Right atrium auricular region (tissue), 2 donors: Measurements from ENCODE around the gene CRYBG3. TPM values are rescaled to one million over a fixed set of nuclear protein-coding genes. Genes with fewer than 3 reads are reported as not detected.
A peak's percentile ranks its signal among the peaks of the same experiment; 100 is the strongest.

Experiments used
- DNase-seq: peaks from one replicate; pipeline ENCODE4 v3.0.0-alpha.2; 2019; ENCODE audit warnings: low spot score
- H3K27ac ChIP-seq, 2 donors: fragments of 200-600 bp; sonication (generic); 1 replicate in 1 of 2; 2 replicates in 1 of 2; pipeline ENCODE4 v1.5.1; 2016 to 2019
- H3K27me3 ChIP-seq, 2 donors: fragments of 200-600 bp; sonication (generic); one replicate each; pipeline versions ENCODE4 v1.5.1 to v1.6.0; 2017 to 2019
- H3K36me3 ChIP-seq: fragments of 200-600 bp; sonication (generic); one replicate; pipeline ENCODE4 v1.5.1; 2016
- H3K4me1 ChIP-seq, 2 donors: fragments of 200-600 bp; sonication (generic); one replicate each; pipeline versions ENCODE4 v1.5.1 to v1.6.0; 2017 to 2019
- H3K4me3 ChIP-seq, 2 donors: fragments of 200-600 bp; sonication (generic); 1 replicate in 1 of 2; 2 replicates in 1 of 2; pipeline ENCODE4 v1.5.1; 2017 to 2019; ENCODE audit warnings: mild to moderate bottlenecking in 1 of 2, moderate library complexity in 1 of 2
- H3K9me3 ChIP-seq, 2 donors: fragments of 200-600 bp; sonication (generic); one replicate each; pipeline ENCODE4 v1.5.1; 2019
- total RNA-seq, 2 donors: library from RNA; depleted of rRNA; stranded (reverse); fragments of >200 nt; gene quantifications; one replicate each; pipeline ENCODE4 v1.1.0, GENCODE V29; 2016
- TF ChIP-seq, protein P1 (sequence below), 2 donors: fragments of 200-600 bp; sonication (generic); IDR thresholded peaks; one replicate each; pipeline ENCODE4 v1.5.1; 2019; ENCODE audit warnings: antibody characterized with exemption in 2 of 2

CRYBG3 gene
- total RNA-seq, 2 donors from 2014 or later = 17.6 to 18.6 TPM

DNA sequence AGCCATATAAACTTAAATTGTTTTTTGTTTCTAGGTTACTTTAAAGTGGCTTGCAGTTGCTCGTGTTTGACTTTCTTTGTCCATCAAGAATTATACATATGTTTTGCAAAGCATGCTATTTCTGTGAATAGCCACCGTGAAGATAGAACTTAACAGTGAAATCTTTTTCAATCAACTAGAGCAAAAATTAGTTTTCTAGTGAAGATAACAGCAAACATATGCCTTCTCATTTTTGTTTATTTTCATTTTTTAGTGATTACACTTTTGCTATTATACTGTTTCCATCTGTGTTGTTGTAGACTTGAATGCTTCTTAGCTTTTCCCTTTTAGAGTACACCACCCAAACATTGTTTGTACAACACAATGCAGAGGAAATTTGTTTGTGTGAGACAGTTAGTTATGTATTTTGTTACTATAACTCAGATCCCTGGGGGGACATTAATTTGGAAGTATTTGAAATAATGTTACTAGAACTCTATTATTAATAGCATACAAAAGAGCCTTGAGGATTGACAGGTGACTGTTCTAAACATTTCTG lies 62.8 kb downstream of the CRYBG3 start:
- no peak overlapping the region for H3K4me3 ChIP-seq
- no peaks in the 10 kb centered on the region for H3K9me3 ChIP-seq
- no peak overlapping the region for H3K27ac ChIP-seq
- H3K36me3 ChIP-seq = peaks cover 44% of the 10 kb centered on the region
- peaks cover 0 to 20% of the 10 kb centered on the region in 2 donors for H3K4me1 ChIP-seq
- DNase-seq = no peak
- H3K27me3 ChIP-seq = no peaks in the 10 kb centered on the region
- TF ChIP-seq, protein P1, sequence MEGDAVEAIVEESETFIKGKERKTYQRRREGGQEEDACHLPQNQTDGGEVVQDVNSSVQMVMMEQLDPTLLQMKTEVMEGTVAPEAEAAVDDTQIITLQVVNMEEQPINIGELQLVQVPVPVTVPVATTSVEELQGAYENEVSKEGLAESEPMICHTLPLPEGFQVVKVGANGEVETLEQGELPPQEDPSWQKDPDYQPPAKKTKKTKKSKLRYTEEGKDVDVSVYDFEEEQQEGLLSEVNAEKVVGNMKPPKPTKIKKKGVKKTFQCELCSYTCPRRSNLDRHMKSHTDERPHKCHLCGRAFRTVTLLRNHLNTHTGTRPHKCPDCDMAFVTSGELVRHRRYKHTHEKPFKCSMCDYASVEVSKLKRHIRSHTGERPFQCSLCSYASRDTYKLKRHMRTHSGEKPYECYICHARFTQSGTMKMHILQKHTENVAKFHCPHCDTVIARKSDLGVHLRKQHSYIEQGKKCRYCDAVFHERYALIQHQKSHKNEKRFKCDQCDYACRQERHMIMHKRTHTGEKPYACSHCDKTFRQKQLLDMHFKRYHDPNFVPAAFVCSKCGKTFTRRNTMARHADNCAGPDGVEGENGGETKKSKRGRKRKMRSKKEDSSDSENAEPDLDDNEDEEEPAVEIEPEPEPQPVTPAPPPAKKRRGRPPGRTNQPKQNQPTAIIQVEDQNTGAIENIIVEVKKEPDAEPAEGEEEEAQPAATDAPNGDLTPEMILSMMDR (IDR thresholded peaks at IDR 0.05) = no peak

DNA sequence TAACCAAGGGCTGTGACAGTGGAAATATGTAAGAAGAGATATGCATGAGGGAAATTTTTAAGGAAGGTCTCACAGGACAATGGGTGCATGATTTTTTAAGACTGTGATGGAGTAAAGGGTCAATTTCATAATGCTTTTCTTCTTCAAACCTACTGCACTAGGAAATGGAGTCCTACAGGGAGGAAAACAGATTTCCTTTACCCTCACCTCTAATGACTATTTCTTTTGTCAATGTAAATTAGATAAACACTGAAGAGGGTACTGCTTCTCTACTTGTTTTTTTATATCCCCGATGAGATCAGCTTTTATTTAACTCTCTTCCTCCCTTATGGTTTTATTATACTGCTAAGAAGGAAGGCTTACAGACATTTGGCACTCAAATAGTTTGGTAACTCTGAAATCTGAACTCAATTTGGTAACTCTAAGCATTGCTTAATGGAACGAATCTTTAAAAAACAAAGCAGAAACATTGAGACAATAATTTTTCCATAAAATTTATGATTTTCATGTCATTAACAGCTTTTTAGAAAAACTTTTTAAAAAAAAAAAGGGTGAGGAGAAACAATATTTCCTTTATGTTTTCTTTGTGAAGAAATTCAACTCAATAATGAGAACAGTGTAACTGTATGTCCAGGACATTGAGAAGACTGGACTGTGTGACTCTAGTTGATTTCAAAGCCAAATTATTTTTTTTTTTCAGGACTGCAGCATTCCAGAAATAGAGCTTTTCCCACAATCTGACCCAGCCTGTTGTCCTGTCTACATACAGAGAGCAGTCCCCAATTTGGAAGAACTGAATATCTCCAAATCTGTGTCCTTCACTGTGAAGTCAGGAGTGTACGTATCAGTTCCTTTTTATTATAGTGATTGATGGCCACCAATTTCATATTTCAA lies 64.4 kb downstream of the CRYBG3 start:
- Histone ChIP-seq H3K36me3 (peaks cover 42% of the 10 kb centered on the region), H3K27ac (peak overlapping the region in 1 of 2 donors; percentile 32), H3K9me3 (no peaks in the 10 kb centered on the region), H3K4me3 (no peak overlapping the region), H3K27me3 (no peaks in the 10 kb centered on the region), H3K4me1 (peaks cover 0 to 20% of the 10 kb centered on the region in 2 donors)
- TF ChIP-seq, protein P1 (IDR thresholded peaks at IDR 0.05) = no peak
- no peak for DNase-seq

DNA sequence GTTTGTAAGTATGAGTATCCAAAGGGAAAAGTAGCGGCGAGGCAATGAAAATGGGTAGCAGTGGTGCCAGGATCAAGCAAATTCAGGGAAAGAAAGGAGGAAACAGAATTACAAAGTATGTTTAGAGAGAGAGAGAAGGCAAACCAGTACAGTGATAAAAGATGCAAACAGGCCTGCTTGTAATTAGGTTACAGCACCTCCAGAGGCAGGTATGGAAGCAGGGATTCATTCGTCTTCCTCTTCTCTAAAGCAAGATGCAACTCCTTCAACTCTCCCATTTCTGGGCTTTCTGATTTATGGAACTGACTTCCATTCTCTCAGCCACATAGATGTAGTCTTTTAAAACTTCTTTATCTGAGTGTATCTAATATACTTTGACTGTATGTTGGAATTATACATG lies 68.0 kb downstream of the CRYBG3 start:
- Histone ChIP-seq H3K4me1 (peaks cover 0 to 15% of the 10 kb centered on the region in 2 donors), H3K27ac (no peak overlapping the region), H3K4me3 (no peak overlapping the region), H3K36me3 (peaks cover 40% of the 10 kb centered on the region), H3K27me3 (no peaks in the 10 kb centered on the region), H3K9me3 (no peaks in the 10 kb centered on the region)
- DNase-seq = no peak
- TF ChIP-seq, protein P1 (IDR thresholded peaks at IDR 0.05) = no peak

DNA sequence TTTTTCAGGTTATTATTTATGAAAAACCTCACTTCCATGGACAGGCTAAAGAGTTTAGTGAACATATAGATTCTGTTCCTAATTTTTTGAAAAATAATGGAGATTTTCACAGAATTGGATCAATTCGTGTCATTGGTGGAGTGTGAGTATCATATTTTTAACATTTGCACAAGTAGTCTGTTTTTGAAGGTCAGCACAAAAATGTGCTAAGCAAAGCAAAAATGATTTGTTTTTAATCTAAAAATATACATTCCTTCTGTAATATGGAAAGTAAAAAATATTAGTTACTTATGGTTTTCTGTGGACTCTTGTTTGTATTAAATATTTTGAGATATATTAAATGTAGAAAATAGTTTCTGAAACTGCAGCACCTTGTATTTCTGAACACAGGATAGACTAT lies 71.0 kb downstream of the CRYBG3 start:
- Histone ChIP-seq H3K27me3 (no peaks in the 10 kb centered on the region), H3K4me1 (no peaks in the 10 kb centered on the region), H3K9me3 (no peaks in the 10 kb centered on the region), H3K36me3 (peaks cover 44% of the 10 kb centered on the region), H3K4me3 (no peak overlapping the region), H3K27ac (no peak overlapping the region)
- DNase-seq = no peak
- TF ChIP-seq, protein P1 (IDR thresholded peaks at IDR 0.05) = no peak

DNA sequence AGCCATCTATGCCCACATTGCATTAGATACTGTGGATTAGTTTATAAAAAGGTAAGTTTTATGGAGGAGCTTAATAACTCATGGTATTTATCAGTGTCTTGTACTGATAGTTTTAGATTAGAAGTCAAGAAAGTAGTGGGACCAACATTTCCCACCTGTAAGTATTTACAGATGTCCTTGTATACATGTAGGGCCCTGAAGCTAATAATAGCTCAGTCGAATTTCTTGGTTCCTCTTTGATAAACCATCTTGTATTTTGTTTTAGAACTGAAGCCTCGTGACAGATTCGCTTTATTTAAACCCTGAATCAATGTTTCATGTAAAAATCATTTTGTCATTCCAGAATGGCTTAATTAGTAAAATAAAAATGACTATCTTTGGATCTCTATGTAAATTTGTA lies 73.4 kb downstream of the CRYBG3 start:
- Histone ChIP-seq H3K4me1 (no peaks in the 10 kb centered on the region), H3K27me3 (no peaks in the 10 kb centered on the region), H3K4me3 (no peak overlapping the region), H3K36me3 (peaks cover 22% of the 10 kb centered on the region), H3K27ac (no peak overlapping the region), H3K9me3 (no peaks in the 10 kb centered on the region)
- no peak for DNase-seq
- TF ChIP-seq, protein P1 (IDR thresholded peaks at IDR 0.05) = no peak
